GM18505 (cell line): ENCODE measurements around the gene STC2.
A peak's percentile ranks its signal among the peaks of the same experiment; 100 is the strongest.
"Not testable (repeated sequence)": the region's sequence is repeated elsewhere in the genome, so short reads cannot be mapped to it uniquely, and the experiment has no call there.

Experiments used
- ATAC-seq: cut with Tn5 transposase; IDR thresholded peaks from one replicate; pipeline ENCODE4 v1.9.1; 2021; ENCODE audit not compliant: unreplicated experiment
- POLR2A ChIP-seq: IDR thresholded peaks from 4 replicates; pipeline ENCODE4 v1.6.1; 2011; ENCODE audit warnings: borderline replicate concordance; ENCODE audit not compliant: insufficient read depth, insufficient read length; ENCODE audit errors: extremely low read depth

Gene STC2, protein sequence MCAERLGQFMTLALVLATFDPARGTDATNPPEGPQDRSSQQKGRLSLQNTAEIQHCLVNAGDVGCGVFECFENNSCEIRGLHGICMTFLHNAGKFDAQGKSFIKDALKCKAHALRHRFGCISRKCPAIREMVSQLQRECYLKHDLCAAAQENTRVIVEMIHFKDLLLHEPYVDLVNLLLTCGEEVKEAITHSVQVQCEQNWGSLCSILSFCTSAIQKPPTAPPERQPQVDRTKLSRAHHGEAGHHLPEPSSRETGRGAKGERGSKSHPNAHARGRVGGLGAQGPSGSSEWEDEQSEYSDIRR

DNA sequence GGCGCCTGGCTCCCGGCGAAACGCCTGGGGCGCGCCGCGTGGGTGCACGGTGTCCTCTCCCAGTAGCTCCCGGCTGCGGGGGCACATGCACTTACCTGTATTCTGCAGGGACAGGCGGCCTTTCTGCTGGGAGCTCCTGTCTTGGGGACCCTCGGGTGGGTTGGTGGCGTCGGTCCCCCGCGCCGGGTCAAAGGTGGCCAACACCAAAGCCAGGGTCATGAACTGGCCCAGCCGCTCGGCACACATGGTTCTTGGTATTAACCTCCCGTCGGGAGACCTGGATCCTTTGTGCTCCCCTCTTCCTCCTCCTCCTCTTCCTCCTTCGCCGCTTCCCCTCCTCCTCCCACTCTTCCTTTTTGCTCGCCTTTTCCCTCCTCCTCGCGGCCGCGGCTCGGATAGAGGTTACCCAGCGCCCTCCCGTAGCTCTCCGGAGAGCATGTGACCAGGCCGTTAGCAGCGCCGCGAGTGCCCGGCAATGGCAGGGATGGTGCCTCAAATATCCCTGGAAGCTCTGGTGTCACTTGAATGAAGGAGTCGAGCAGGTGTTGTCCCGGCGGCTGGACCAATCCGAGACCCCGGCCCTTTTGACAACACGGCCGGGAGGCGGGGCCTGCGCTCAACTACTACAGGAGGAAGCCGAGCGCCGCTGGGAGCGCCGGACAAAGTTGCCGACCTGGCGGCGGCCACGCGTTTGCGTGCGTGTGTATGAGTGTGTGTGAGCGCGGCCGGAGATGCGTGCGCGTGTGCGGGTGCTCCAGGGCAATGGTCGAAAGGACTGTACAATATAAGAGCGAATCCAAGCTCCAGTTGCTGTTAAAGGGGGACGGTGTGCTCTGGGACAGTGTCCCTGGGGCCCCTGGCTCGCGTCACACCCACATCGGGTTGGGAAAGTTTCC, at the start of gene STC2:
STC2 (minus strand) TSS at position 467 of the 896 bp plus-strand sequence; CDS start at position 246, 221 bp downstream.
- peak; percentile 75 for TF ChIP-seq POLR2A
- peak; percentile 54 for ATAC-seq

DNA sequence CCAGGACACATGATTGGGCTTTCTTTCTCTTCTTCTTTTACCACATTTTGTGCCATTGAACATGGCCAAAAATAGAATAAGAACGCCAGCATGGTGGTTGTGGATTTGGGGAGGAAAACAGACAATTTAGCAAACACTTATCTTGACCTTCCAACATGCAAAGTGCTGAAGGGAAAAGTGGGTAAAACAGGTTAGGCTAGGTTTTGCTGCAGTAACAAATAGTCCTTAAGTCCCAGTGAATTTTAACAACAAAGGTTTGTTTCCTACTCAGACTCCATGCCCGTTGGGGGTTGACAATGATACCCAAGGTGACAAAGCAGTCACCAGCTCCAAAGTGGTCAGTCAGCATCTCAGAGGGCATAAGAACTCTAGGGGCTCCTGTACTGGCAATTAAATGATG, 43.2 kb upstream of the STC2 start:
- ATAC-seq = no peak
- TF ChIP-seq POLR2A = no peak

DNA sequence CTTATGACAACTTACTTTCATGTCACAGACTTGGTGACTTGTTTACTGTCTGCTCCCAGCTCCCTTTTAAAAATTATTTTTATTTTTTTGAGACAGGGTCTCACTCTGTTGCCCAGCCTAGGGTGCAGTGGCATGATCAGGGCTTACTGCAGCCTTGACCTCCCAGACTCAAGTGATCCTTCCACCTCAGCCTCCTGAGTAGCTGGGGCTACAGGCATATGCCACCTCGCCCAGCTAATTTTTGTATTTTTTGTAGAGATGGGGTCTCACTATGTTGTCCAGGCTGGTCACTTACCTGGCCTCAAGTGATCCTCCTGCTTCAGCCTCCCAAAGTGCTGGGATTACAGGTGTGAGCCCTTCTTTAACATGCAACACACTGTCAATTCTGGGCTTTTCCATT, 35.2 kb upstream of the STC2 start:
- ATAC-seq = not testable (repeated sequence)

DNA sequence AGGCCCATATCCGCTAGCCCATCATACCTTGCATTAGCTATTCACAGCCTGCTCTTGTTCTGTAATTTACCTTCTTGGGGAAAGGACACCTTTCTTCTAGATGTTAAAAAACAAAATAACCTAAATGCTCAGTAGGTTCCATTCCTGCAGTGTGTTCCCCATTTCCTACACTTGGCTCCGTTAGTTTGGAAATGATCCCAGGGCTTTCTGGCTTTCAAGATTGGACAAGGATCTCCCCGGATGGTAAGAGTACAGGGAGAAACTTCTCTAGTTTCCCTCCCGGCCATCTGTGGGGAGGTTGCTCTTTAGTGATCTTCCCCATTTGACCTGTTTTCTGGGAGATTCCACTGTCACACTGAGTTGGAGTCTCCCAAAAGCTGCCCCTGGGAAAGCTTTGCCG, 27.3 kb upstream of the STC2 start:
- no peak for ATAC-seq
- no peak for TF ChIP-seq POLR2A

DNA sequence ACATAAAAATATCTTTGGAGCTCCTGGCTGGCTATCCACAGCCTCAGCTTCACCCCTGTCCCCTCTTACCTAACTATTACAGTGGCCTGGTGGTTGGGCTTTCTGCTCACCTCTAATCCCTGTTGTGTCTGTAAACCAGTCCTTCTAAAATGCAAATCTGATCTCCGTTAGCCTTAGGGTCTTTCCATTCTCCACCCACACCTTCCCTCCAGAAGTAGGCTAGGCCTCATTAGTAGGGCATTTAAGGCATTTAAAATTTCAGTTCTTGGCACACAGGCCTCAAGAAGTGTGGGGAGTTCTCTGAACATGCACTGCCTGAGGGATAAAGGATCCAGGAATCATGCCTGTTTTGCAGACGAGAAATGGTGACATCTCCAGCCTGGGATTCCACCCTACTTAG, 26.4 kb upstream of the STC2 start:
- ATAC-seq = no peak
- TF ChIP-seq POLR2A = no peak

DNA sequence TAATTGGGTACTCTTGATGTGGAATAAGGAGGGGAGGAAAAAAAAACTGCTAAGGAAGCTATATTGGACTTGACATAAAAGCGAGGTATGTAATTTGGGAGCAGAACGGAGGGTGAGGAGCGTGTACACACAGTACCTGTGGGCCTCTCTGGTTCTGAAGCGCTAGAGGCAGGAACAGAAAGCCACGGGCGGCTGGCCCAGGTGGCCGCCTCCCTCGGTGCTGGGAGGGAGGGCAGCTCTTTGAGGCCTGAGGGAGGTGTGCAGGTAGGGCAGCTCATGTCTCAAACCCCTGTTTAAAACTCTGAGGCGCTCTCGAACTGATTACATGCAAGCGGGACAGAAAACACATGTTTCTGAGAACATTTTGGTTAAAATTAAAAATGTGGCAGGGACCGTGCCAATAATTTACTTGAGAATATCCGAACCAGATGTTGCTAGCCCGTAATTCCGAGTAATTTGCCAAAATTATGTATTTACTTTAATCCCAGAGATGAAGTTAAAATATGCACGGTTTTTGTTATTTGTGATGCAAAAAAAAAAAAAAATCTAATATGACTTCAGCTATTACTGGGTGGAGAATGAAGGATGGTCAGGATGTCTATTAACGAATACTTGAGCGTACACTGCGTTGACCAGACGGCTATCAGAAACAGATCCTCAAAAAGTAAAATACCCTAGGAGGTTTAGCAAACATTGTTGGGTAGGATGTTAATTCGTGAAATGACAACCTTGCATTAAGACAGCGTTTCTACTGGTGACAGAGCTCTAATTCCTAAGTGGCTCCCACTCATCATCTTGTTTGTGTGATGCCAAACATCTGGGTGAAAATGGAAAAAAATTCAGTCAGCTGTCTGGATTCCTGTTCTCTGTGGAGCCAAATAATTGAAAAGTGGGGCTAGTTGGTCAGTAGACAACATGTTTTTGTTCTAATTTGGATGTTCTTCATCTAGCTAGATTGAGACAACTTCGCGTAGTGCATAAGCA, 24.4 kb upstream of the STC2 start:
- no peak for TF ChIP-seq POLR2A
- no peak for ATAC-seq

DNA sequence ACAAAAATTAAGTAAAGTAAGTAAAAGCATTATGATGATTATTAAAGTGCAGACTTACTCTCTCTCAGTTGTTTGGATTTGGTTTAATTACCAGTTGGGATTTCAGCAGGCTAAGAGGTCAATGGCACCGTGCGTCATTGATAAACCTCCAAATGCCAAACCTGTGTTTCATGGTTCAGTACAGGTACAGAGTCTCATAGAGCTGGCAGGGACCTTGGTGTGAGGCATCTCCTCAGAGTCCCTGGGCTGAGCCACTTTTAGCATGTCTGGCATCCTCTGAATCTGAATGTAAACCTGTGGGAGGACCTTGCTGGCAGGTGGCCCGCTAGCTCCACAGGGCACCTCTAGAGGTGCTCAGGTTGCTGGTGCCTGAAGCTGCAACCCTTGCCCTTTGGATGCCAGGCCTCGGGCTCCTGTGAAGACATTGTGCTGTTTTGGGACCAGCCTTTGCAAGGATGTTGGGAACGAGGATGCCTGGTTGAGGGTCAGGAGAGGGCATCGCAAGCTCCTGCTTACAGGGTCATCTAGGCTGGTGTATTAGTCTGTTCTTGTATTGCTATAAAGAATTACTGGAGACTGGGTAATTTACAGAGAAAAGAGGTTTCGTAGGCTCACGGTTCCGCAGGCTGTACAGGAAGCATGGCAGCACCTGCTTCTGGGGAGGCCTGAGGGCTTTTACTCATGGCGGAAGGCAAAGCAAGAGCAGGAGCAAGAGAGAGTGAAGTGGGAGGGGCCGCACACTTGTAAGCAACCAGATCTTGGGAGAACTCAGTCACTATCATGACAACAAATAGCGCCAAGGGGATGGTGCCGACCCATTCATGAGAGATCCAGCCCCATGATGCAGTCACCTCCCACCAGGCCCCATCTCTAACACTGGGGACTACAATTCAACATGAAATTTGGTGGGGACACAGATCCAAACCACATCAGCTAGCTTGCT, 14.9 kb upstream of the STC2 start:
- ATAC-seq = no peak
- no peak for TF ChIP-seq POLR2A

DNA sequence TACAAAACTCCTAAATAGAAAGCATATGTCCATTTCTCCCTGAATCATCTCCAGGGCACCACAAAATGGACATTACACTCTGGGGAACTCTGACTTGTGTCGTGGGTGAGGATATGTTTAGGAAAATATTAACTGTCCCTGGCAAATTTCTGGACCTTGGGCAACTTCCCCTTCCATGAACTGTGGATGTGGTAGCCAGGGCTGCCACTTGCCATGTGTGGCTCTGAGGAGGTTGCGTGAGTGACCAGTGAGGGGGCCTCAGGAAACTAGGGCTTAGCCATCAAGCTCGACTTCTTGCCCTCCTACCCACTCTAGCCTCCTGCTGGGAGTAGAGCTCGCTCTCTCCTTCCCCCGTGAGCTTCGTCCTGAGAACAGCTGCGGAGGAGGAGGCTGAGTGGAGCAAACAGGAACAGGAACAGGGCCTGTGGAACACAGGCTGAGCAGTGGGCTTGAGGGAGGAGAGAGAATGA, 13.8 kb upstream of the STC2 start:
- no peak for TF ChIP-seq POLR2A
- ATAC-seq = no peak

DNA sequence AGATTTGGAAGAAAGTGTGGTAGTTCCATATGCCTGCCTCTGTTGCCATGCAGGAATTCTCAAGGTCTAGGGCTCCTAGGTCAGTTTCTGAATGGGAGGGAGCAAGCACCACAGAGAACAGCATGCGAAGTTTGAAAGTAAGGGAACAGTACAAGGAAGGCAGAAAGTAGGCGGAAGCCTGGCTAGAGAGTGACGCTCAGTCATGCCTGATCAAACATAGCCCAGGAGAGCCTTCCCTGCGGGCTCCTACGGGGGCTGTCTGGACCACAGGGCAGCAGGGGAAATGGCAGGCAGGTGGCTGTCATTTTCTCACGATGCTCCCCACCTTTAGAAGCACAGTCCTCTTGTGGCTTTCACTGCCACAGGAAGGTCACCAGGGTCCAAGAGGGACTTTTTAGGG, 12.8 kb upstream of the STC2 start:
- no peak for TF ChIP-seq POLR2A
- ATAC-seq = no peak

DNA sequence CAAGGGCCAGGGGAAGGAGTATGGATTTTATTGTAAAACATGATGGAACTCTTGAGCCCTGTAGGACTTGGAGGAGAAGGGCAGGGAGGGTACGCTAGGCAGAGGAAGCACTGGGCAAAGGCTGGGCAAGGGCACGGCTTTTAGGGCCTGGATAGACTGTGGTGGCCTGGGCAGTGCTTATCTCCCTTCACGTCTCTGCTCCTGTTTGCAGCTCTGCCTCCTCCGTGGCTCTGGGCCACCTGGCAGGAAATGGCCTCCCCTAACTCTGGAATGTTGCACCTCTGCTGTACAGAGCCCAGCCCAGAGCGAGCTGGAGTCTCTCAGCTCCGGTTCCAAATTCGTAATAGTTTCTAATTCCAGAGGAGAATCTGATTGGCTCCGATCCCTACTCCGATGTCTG, 12.2 kb upstream of the STC2 start:
- no peak for TF ChIP-seq POLR2A
- no peak for ATAC-seq

DNA sequence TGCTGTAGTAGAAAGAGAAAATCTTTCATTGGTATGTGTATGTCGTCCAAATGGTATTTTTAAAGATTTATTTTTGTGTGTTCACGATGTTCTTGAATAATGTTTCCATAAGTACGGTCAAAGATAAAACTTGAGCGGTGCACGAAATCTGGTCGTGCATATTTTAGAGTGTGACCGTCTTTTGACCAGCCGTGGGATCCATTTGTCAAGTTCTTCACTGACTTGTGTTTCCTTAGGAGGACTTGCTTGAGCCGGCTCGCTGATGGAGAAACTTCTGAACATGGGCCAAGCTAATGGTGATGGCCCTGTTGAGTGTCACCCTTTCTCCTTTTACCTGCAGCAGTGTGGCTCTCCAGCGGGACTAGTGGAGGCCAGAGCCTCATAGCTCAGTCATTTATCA, 11.1 kb upstream of the STC2 start:
- no peak for TF ChIP-seq POLR2A

DNA sequence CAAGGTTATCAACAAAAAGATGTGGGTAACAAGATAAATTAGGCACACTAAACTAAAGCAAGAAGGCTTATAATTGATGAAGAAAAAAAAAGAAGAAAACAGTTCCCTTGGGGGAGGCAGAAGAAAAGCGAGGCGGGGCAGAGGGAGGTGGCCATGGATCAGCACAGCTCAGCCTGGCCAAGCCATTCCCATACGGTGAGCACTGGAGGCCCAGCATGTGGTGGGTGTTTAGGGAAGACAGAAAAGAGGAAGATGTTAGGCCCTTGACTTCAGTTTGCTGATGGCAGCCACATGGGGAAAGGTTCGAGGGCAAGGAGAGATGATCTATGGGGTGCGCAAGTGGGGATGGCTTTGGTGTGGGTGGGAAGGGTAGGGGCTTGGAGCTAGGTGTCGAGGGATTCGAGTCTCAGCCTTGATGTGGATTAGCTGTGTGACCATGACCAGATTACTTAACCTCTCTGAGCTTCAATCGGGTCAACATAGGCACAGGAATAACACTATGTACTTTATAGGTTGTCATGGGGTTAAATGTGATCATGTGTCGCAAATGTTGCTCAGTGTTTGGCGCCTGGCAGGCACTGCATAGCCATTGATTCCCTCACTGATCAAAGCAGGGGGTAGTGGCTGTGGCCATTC, 10.3 kb upstream of the STC2 start:
- no peak for ATAC-seq
- no peak for TF ChIP-seq POLR2A

More for the DNA sequence above, 11.1 kb upstream of the STC2 start:
- no peak for ATAC-seq
